AG09319 (cell line): ENCODE measurements around the gene FYN.

Source experiments
- DNase-seq: peaks from one replicate; pipeline ENCODE4 v3.0.0-alpha.2; 2010; ENCODE audit warnings: low read depth; ENCODE audit errors: extremely low read depth
- CTCF ChIP-seq: IDR thresholded peaks from 2 replicates; pipeline ENCODE4 v1.5.1; 2011; ENCODE audit warnings: low read depth, mild to moderate bottlenecking, inconsistent platforms, low read length, moderate library complexity

The FYN gene

GRCh38 chr6:111844376-111844775 is 28.9 kb downstream of the FYN start:
- DNase-seq, result no peak

GRCh38 chr6:111843347-111844147 is 29.7 kb downstream of the FYN start:
- DNase-seq, result no peak
- no peak for TF ChIP-seq CTCF

More at GRCh38 chr6:111844376-111844775, 28.9 kb downstream of the FYN start:
- no peak for TF ChIP-seq CTCF

GRCh38 chr6:111842891-111843290 is 30.4 kb downstream of the FYN start:
- DNase-seq, result no peak
- TF ChIP-seq CTCF, result no peak

GRCh38 chr6:111842271-111842822 is 30.9 kb downstream of the FYN start:
- TF ChIP-seq CTCF, result no peak
- DNase-seq, result no peak

GRCh38 chr6:111841822-111842221 is 31.4 kb downstream of the FYN start:
- no peak for DNase-seq
- TF ChIP-seq CTCF, result no peak

- no peak for DNase-seq
- TF ChIP-seq CTCF, result no peak
These were observed 32.4 kb downstream of the FYN start for GRCh38 chr6:111840803-111841202.

- TF ChIP-seq CTCF, result no peak
- DNase-seq, result no peak
These were observed 34.3 kb downstream of the FYN start for GRCh38 chr6:111838749-111839484.
